MM.1S (cell line): ENCODE measurements around the gene ING3.

Experiments
- DNase-seq: peaks from one replicate; pipeline ENCODE4 v3.0.0-alpha.2; 2015
- H2AFZ ChIP-seq: fragments of 300-600 bp; sonication (generic); 2 replicates; pipeline ENCODE4 v1.6.0; 2016; ENCODE audit warnings: antibody characterized with exemption, low read length
- H3F3A ChIP-seq: fragments of 300-600 bp; sonication (generic); 2 replicates; pipeline ENCODE4 v1.6.1; 2016; ENCODE audit warnings: mild to moderate bottlenecking, antibody characterized with exemption, low read length, moderate library complexity, mixed read lengths; ENCODE audit not compliant: insufficient read depth
- H3K27ac ChIP-seq: fragments of 300-600 bp; sonication (generic); 2 replicates; pipeline ENCODE4 v1.5.1; 2016; ENCODE audit warnings: mild to moderate bottlenecking, low read length
- H3K27me3 ChIP-seq: fragments of 300-600 bp; sonication (generic); replicated peaks from 2 replicates; pipeline ENCODE4 v1.6.0; 2016; ENCODE audit warnings: low read length; ENCODE audit not compliant: insufficient read depth
- H3K36me3 ChIP-seq: fragments of 300-600 bp; sonication (generic); replicated peaks from 2 replicates; pipeline ENCODE4 v1.6.1; 2016; ENCODE audit warnings: mild to moderate bottlenecking, low read length, mixed read lengths; ENCODE audit not compliant: insufficient read depth
- H3K4me1 ChIP-seq: fragments of 300-600 bp; sonication (generic); 2 replicates; pipeline ENCODE4 v1.6.1; 2016; ENCODE audit warnings: low read length, mixed read lengths
- H3K4me2 ChIP-seq: fragments of 300-600 bp; sonication (generic); 2 replicates; pipeline ENCODE4 v1.6.0; 2016; ENCODE audit warnings: low read depth, low read length
- H3K4me3 ChIP-seq: fragments of 300-600 bp; sonication (generic); 2 replicates; pipeline ENCODE4 v1.5.1; 2016; ENCODE audit warnings: low read length, mixed read lengths
- H3K79me2 ChIP-seq: fragments of 300-600 bp; sonication (generic); 2 replicates; pipeline ENCODE4 v1.6.1; 2016; ENCODE audit warnings: mixed run types, low read length, mixed read lengths
- H3K9ac ChIP-seq: fragments of 300-600 bp; sonication (generic); 2 replicates; pipeline ENCODE4 v1.6.1; 2016; ENCODE audit warnings: low read length, mixed read lengths
- H3K9me2 ChIP-seq: fragments of 300-600 bp; sonication (generic); replicated peaks from 2 replicates; pipeline ENCODE4 v1.6.1; 2016; ENCODE audit warnings: mild to moderate bottlenecking, low read length, mixed read lengths; ENCODE audit not compliant: insufficient read depth
- H3K9me3 ChIP-seq: fragments of 300-600 bp; sonication (generic); replicated peaks from 2 replicates; pipeline ENCODE4 v1.6.1; 2016; ENCODE audit warnings: mild to moderate bottlenecking, low read length, mixed read lengths; ENCODE audit not compliant: insufficient read depth
- H4K20me1 ChIP-seq: fragments of 300-600 bp; sonication (generic); 2 replicates; pipeline ENCODE4 v1.6.1; 2016; ENCODE audit warnings: mild to moderate bottlenecking, low read length, moderate library complexity, mixed read lengths; ENCODE audit not compliant: insufficient read depth
- EZH2 ChIP-seq: fragments of 300-600 bp; sonication (generic); optimal IDR thresholded peaks from 2 replicates; pipeline ENCODE3; 2017; ENCODE audit warnings: low read depth, mild to moderate bottlenecking, antibody characterized with exemption, low read length, mixed read lengths
- EZH2phosphoT487 ChIP-seq: fragments of 300-600 bp; sonication (generic); IDR thresholded peaks from 2 replicates; pipeline ENCODE4 v1.6.1; 2018; ENCODE audit warnings: antibody characterized with exemption, low read length
- TF ChIP-seq, protein P1 (sequence below): fragments of 300-600 bp; sonication (generic); IDR thresholded peaks from 2 replicates; pipeline ENCODE4 v1.5.1; 2016; ENCODE audit warnings: antibody characterized with exemption, low read length, mixed read lengths

ING3 gene

DNA sequence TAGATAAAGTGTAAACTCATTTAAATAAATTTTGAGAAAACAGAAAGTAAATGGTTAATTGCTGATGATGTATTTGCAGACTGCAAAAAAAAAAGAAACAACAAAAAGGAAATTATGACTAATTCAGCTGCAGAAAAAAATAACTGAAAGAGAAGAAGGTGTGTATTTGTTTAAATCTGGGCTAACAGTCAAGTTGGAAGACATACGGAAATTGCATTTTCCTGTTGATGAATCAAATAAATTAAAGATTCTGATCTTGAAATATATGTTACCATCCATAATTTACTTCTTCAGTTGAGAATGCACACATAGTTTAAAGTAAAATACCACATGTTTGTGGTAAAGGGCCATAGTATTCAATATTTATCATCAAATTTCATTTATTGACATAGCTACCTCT lies 19.3 kb upstream of the ING3 start:
- H3K27me3 ChIP-seq, result no peaks in the 10 kb centered on the region
- no peaks in the 10 kb centered on the region for H3K36me3 ChIP-seq
- H3K9ac ChIP-seq, result no peak overlapping the region
- H3K4me3 ChIP-seq, result no peak overlapping the region
- H3K4me1 ChIP-seq, result peaks cover 9% of the 10 kb centered on the region
- no peak for TF ChIP-seq EZH2phosphoT487
- TF ChIP-seq, protein P1, sequence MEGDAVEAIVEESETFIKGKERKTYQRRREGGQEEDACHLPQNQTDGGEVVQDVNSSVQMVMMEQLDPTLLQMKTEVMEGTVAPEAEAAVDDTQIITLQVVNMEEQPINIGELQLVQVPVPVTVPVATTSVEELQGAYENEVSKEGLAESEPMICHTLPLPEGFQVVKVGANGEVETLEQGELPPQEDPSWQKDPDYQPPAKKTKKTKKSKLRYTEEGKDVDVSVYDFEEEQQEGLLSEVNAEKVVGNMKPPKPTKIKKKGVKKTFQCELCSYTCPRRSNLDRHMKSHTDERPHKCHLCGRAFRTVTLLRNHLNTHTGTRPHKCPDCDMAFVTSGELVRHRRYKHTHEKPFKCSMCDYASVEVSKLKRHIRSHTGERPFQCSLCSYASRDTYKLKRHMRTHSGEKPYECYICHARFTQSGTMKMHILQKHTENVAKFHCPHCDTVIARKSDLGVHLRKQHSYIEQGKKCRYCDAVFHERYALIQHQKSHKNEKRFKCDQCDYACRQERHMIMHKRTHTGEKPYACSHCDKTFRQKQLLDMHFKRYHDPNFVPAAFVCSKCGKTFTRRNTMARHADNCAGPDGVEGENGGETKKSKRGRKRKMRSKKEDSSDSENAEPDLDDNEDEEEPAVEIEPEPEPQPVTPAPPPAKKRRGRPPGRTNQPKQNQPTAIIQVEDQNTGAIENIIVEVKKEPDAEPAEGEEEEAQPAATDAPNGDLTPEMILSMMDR, result no peak
- TF ChIP-seq EZH2, result no peak
- H3K27ac ChIP-seq, result no peak overlapping the region
- H3F3A ChIP-seq, result no peaks in the 10 kb centered on the region
- no peaks in the 10 kb centered on the region for H3K9me3 ChIP-seq
- H3K4me2 ChIP-seq, result no peak overlapping the region
- no peaks in the 10 kb centered on the region for H3K9me2 ChIP-seq
- no peaks in the 10 kb centered on the region for H4K20me1 ChIP-seq
- no peaks in the 10 kb centered on the region for H3K79me2 ChIP-seq
- DNase-seq, result no peak
- H2AFZ ChIP-seq, result no peak overlapping the region

DNA sequence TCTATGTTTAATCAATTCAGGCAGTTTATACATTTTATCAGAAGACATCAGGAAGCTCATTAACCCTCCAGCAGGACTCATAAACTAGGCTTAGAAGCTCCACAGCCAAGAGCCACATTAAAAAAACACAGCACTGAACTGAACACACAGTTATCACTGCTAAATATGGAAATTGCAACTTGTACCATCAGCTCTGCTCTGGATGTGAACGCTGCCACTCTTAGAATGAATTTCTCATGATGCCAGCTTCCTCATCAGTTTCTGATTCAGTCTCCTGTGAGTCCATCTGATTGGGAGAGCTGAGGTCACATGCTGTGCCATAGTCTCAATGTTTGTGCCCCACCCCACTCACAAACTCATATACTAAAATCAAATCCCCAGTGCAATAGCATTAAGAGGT lies 17.1 kb upstream of the ING3 start:
- peak; percentile 50 for DNase-seq
- no peaks in the 10 kb centered on the region for H3F3A ChIP-seq
- no peak overlapping the region for H3K4me3 ChIP-seq
- no peak overlapping the region for H3K9ac ChIP-seq
- H3K4me1 ChIP-seq, result peaks cover 9% of the 10 kb centered on the region
- TF ChIP-seq, protein P1, result no peak
- TF ChIP-seq EZH2phosphoT487 (no peak), EZH2 (no peak)
- no peak overlapping the region for H3K27ac ChIP-seq
- no peak overlapping the region for H3K4me2 ChIP-seq
- no peaks in the 10 kb centered on the region for H3K27me3 ChIP-seq
- H4K20me1 ChIP-seq, result no peaks in the 10 kb centered on the region
- no peaks in the 10 kb centered on the region for H3K36me3 ChIP-seq
- H3K9me3 ChIP-seq, result no peaks in the 10 kb centered on the region
- peak overlapping the region; percentile 11; the same call in 1 of the 2 replicates for H2AFZ ChIP-seq
- no peaks in the 10 kb centered on the region for H3K9me2 ChIP-seq
- no peaks in the 10 kb centered on the region for H3K79me2 ChIP-seq

DNA sequence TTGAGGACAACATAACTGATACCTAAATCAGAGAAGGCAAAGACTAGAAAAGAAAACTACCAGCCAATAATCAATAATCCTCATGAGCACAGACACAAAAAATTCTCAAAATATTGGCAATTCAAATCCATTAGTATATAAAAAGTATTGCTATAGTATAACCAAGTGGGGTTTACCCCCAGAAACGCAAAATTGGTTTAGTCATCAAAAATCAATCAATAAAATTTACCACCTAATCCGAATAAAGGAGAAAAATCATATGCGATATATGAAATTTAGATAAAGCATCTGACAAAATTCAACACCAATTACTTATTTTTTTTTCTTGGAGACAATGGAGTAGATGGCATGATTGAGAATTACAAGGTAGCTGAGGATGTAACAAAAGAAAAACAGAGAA lies 11.2 kb upstream of the ING3 start:
- H3K4me3 ChIP-seq, result no peak overlapping the region
- no peaks in the 10 kb centered on the region for H3K79me2 ChIP-seq
- H3F3A ChIP-seq, result no peaks in the 10 kb centered on the region
- no peaks in the 10 kb centered on the region for H4K20me1 ChIP-seq
- H3K4me2 ChIP-seq, result no peak overlapping the region
- H2AFZ ChIP-seq, result no peak overlapping the region
- no peaks in the 10 kb centered on the region for H3K9me2 ChIP-seq
- no peaks in the 10 kb centered on the region for H3K4me1 ChIP-seq
- H3K36me3 ChIP-seq, result no peaks in the 10 kb centered on the region
- H3K9ac ChIP-seq, result no peak overlapping the region
- no peak overlapping the region for H3K27ac ChIP-seq
- TF ChIP-seq, protein P1, result no peak
- TF ChIP-seq EZH2phosphoT487 (no peak), EZH2 (no peak)
- H3K9me3 ChIP-seq, result no peaks in the 10 kb centered on the region
- no peak for DNase-seq
- H3K27me3 ChIP-seq, result no peaks in the 10 kb centered on the region
